DOHH2 (cell line): ENCODE data around the gene NFIA.

Source experiments
- CTCF ChIP-seq: fragments of 200-600 bp; sonication (generic); IDR thresholded peaks from one replicate; pipeline ENCODE4 v1.5.1; 2014; ENCODE audit warnings: antibody characterized with exemption, mild to moderate bottlenecking, low read depth, low read length; ENCODE audit not compliant: poor library complexity, severe bottlenecking
- EZH2phosphoT487 ChIP-seq: fragments of 200-600 bp; sonication (generic); IDR thresholded peaks from 2 replicates; pipeline ENCODE4 v1.6.1; 2017; ENCODE audit warnings: borderline replicate concordance, mild to moderate bottlenecking, antibody characterized with exemption, low read length, moderate library complexity, mixed read lengths

DNA sequence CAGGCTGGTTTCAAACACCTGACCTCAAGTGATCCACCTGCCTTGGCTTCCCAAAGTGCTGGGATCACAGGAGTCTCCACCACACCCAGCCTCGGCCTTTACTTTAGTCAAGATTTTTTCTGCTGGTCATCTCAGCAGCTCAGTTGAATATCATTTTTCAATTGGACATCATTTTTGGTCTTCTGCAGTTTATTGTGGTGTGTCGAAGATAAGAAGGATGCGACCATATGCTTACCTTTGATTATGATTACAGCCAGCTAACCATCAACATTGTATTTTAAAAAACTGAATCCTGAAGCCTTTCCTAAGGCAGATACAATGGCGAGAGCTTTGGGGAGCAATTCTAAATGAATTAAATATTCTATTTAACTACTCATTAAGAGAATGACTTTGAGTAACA, 12.3 kb upstream of the NFIA start:
- TF ChIP-seq CTCF (no peak), EZH2phosphoT487 (no peak)
